ENCODE measurements around the gene SORBS2. TPM values are rescaled to one million over a fixed set of nuclear protein-coding genes. Genes with fewer than 3 reads are reported as not detected.

Gene SORBS2
- total and polyA plus RNA-seq, 2 donors (not counting 1 experiment from before 2014, with no cell fraction given), result 0.25 to 0.89 TPM

DNA sequence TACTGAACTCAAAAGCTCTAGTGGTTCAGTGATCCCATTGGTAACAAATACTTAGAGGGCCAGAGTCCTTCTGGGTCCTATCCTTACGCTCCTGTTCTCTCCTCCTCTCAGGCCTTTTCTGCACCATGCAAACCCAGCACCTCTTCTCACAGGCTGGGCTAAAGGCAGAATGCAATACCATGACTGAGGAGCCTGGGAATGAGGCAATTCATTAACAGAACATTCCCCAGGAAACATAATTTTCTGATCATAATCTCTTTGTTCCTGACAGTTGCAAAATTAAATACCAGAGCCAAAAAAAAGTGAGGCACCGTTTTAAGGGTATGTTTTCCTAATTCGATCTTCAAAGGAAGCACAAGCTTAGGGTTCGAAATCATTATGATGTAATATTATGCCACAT lies 9.0 kb downstream of the SORBS2 start:
- intact Hi-C loops (cut with micrococcal nuclease), result no loop called here
- Histone ChIP-seq H2AFZ (ENCODE audit: insufficient read depth, low read depth, low read length, poor library complexity, severe bottlenecking) (no peak overlapping the region), H3K27ac (ENCODE audit: low read length in 2 of 2) (no peak overlapping the region), H3K4me1 (ENCODE audit: control insufficient read depth in 2 of 2, insufficient read depth in 2 of 2, low read length in 2 of 2) (no peaks in the 10 kb centered on the region), H3K36me3 (replicated peaks in 1 of 2; ENCODE audit: control extremely low read depth in 1 of 2, control insufficient read depth in 1 of 2, extremely low read depth in 1 of 2, insufficient read depth in 2 of 2, low read length in 1 of 2) (no peaks in the 10 kb centered on the region), H3K4me2 (replicated peaks; ENCODE audit: low read depth, low read length, poor library complexity, severe bottlenecking) (no peak overlapping the region), H3K79me2 (ENCODE audit: control insufficient read depth, insufficient read depth, low read length) (no peaks in the 10 kb centered on the region), H3K27me3 (replicated peaks in 1 of 4; ENCODE audit: control extremely low read depth in 1 of 4, control insufficient read depth in 3 of 4, insufficient read depth in 4 of 4, low read length in 3 of 4) (no peaks in the 10 kb centered on the region), H3K4me3 (ENCODE audit: control extremely low read depth in 1 of 5, extremely low read depth in 1 of 5, insufficient read depth in 1 of 5, low read depth in 2 of 5, low read length in 4 of 5) (no peak overlapping the region), H3K9ac (ENCODE audit: low read length) (no peak overlapping the region), H4K20me1 (ENCODE audit: control insufficient read depth, insufficient read depth, low read length, poor library complexity, severe bottlenecking) (no peaks in the 10 kb centered on the region), H3K9me3 (ENCODE audit: control extremely low read depth in 1 of 3, control insufficient read depth in 2 of 3, insufficient read depth in 1 of 3, low read length in 2 of 3) (no peaks in the 10 kb centered on the region)
- no peak for DNase-seq
- Mint-ChIP-seq H3K4me1 (no peaks in the 10 kb centered on the region), H3K27ac (no peak overlapping the region), H3K4me3 (no peak overlapping the region), H3K9me3 (ENCODE audit: insufficient read depth) (peaks cover 2% of the 10 kb centered on the region), H3K27me3 (peaks cover 7% of the 10 kb centered on the region)
- POLR2A ChIA-PET, result no interaction called here
- no peak for TF ChIP-seq EZH2 (IDR thresholded peaks at IDR 0.05; ENCODE audit: borderline replicate concordance, insufficient read depth, low read depth, low read length, poor library complexity, severe bottlenecking)
- TF ChIP-seq, protein P1, sequence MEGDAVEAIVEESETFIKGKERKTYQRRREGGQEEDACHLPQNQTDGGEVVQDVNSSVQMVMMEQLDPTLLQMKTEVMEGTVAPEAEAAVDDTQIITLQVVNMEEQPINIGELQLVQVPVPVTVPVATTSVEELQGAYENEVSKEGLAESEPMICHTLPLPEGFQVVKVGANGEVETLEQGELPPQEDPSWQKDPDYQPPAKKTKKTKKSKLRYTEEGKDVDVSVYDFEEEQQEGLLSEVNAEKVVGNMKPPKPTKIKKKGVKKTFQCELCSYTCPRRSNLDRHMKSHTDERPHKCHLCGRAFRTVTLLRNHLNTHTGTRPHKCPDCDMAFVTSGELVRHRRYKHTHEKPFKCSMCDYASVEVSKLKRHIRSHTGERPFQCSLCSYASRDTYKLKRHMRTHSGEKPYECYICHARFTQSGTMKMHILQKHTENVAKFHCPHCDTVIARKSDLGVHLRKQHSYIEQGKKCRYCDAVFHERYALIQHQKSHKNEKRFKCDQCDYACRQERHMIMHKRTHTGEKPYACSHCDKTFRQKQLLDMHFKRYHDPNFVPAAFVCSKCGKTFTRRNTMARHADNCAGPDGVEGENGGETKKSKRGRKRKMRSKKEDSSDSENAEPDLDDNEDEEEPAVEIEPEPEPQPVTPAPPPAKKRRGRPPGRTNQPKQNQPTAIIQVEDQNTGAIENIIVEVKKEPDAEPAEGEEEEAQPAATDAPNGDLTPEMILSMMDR (IDR thresholded peaks at IDR 0.05), result no peak
- ATAC-seq (ENCODE audit: low read depth), result no peak
- WGBS (ENCODE audit: insufficient coverage), result 100% methylated on average over 1 of the region's 4 CpGs
- CTCF ChIA-PET, result no interaction called here

DNA sequence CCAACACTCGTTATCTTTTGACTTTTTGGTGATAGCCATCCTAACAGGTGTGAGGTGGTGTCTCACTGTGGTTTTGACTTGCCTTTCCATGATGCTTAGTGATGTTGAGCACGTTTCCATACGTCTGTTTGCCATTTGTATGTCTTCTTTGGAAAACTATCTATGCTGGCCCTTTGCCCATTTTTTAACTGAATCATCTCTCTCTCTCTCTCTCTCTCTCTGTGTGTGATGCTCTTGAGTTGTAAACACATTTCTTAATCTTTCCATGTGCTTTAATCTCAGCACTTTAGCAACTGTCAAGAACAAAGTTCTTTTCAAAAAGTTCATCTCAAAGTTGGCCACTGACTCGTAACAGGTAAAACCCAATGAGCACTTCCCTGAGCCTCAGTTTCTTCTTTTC lies 10.5 kb downstream of the SORBS2 start:
- Histone ChIP-seq H3K27ac (ENCODE audit: low read length in 2 of 2) (no peak overlapping the region), H2AFZ (ENCODE audit: insufficient read depth, low read depth, low read length, poor library complexity, severe bottlenecking) (no peak overlapping the region), H3K36me3 (replicated peaks in 1 of 2; ENCODE audit: control extremely low read depth in 1 of 2, control insufficient read depth in 1 of 2, extremely low read depth in 1 of 2, insufficient read depth in 2 of 2, low read length in 1 of 2) (no peaks in the 10 kb centered on the region), H3K79me2 (ENCODE audit: control insufficient read depth, insufficient read depth, low read length) (no peaks in the 10 kb centered on the region), H3K9ac (ENCODE audit: low read length) (no peak overlapping the region), H3K9me3 (ENCODE audit: control extremely low read depth in 1 of 3, control insufficient read depth in 2 of 3, insufficient read depth in 1 of 3, low read length in 2 of 3) (peaks cover 0 to 4% (median 0%) of the 10 kb centered on the region in 3 donors), H3K4me3 (ENCODE audit: control extremely low read depth in 1 of 5, extremely low read depth in 1 of 5, insufficient read depth in 1 of 5, low read depth in 2 of 5, low read length in 4 of 5) (no peak overlapping the region), H3K27me3 (replicated peaks in 1 of 4; ENCODE audit: control extremely low read depth in 1 of 4, control insufficient read depth in 3 of 4, insufficient read depth in 4 of 4, low read length in 3 of 4) (no peaks in the 10 kb centered on the region), H3K4me1 (ENCODE audit: control insufficient read depth in 2 of 2, insufficient read depth in 2 of 2, low read length in 2 of 2) (no peaks in the 10 kb centered on the region), H3K4me2 (replicated peaks; ENCODE audit: low read depth, low read length, poor library complexity, severe bottlenecking) (no peak overlapping the region), H4K20me1 (ENCODE audit: control insufficient read depth, insufficient read depth, low read length, poor library complexity, severe bottlenecking) (no peaks in the 10 kb centered on the region)
- Mint-ChIP-seq H3K9me3 (ENCODE audit: insufficient read depth) (peaks cover 2% of the 10 kb centered on the region), H3K27ac (no peak overlapping the region), H3K4me1 (no peaks in the 10 kb centered on the region), H3K4me3 (no peak overlapping the region), H3K27me3 (peaks cover 4% of the 10 kb centered on the region)
- ChIA-PET POLR2A (no interaction called here), CTCF (no interaction called here)
- no peak for ATAC-seq (ENCODE audit: low read depth)
- intact Hi-C loops (cut with micrococcal nuclease), result no loop called here
- no peak for DNase-seq
- TF ChIP-seq, protein P1 (IDR thresholded peaks at IDR 0.05), result no peak
- no peak for TF ChIP-seq EZH2 (IDR thresholded peaks at IDR 0.05; ENCODE audit: borderline replicate concordance, insufficient read depth, low read depth, low read length, poor library complexity, severe bottlenecking)
- WGBS (ENCODE audit: insufficient coverage), result 86% methylated on average over 1 of the region's 4 CpGs
